Panc1 (cell line): Measurements from ENCODE around the gene NR6A1. TPM values are rescaled to one million over a fixed set of nuclear protein-coding genes. Genes with fewer than 3 reads are reported as not detected.

Experiments used
- ATAC-seq: fragments of 200-7000 bp; cut with Tn5 transposase; 2 replicates; pipeline ENCODE4 v1.9.1; 2020; ENCODE audit warnings: mild to moderate bottlenecking, moderate library complexity
- BruUV-seq: library from RNA; stranded (reverse); fragments of 400-500 nt; replicated peaks from 2 replicates; lab custom pipeline; 2021; lab: Mats Ljungman, UMichigan
- CTCF ChIA-PET: fragments of 300-600 bp; sonication (Branson Sonifier 250); formaldehyde crosslinking; loops from one replicate; lab custom pipeline; 2022; ENCODE audit warnings: antibody characterized with exemption; lab: Charles Lee
- POLR2A ChIA-PET: fragments of 300-600 bp; sonication (Branson Sonifier 250); formaldehyde crosslinking; loops from one replicate; lab custom pipeline; 2022; ENCODE audit warnings: antibody characterized with exemption; lab: Charles Lee
- DNase-seq: peaks from one replicate; pipeline ENCODE4 v3.0.0-alpha.2; 2010; ENCODE audit warnings: low read depth, low spot score
- H3K27ac ChIP-seq: 2 replicates; pipeline ENCODE4 v1.5.1; 2011; ENCODE audit warnings: mild to moderate bottlenecking, low read length, inconsistent platforms
- H3K27me3 ChIP-seq: fragments of 200-500 bp; sonication (Bioruptor generic); 2 replicates; pipeline ENCODE4 v1.6.0; 2014; ENCODE audit warnings: low read length, inconsistent platforms; ENCODE audit not compliant: control insufficient read depth, insufficient read depth
- H3K36me3 ChIP-seq: fragments of 200-500 bp; sonication (Bioruptor generic); 2 replicates; pipeline ENCODE4 v1.5.1; 2014; ENCODE audit warnings: inconsistent platforms, mild to moderate bottlenecking, low read length, moderate library complexity; ENCODE audit not compliant: control insufficient read depth, insufficient read depth
- H3K4me1 ChIP-seq: 2 replicates; pipeline ENCODE4 v1.5.1; 2011; ENCODE audit warnings: inconsistent platforms, mild to moderate bottlenecking, low read length, moderate library complexity; ENCODE audit not compliant: control insufficient read depth, insufficient read depth
- H3K4me3 ChIP-seq, 2 experiments: 2 replicates each; pipeline ENCODE4 v1.5.1; 2011 to 2012; ENCODE audit warnings: low read depth in 2 of 2, low read length in 2 of 2, mild to moderate bottlenecking in 2 of 2, inconsistent platforms in 1 of 2, moderate library complexity in 1 of 2
- H3K9me3 ChIP-seq: fragments of 200-500 bp; sonication (Bioruptor generic); 2 replicates; pipeline ENCODE4 v1.5.1; 2014; ENCODE audit warnings: low read depth, mild to moderate bottlenecking, inconsistent platforms, low read length, moderate library complexity; ENCODE audit not compliant: control insufficient read depth, insufficient read depth
- POLR2AphosphoS5 ChIP-seq: IDR thresholded peaks from 2 replicates; pipeline ENCODE4 v1.6.1; 2012; ENCODE audit warnings: mild to moderate bottlenecking, low read depth, low read length, moderate library complexity
- SIN3A ChIP-seq: IDR thresholded peaks from 2 replicates; pipeline ENCODE4 v1.6.1; 2012; ENCODE audit warnings: low read depth, mild to moderate bottlenecking, low read length, moderate library complexity, borderline replicate concordance; ENCODE audit not compliant: insufficient read depth
- TCF7L2 ChIP-seq: IDR thresholded peaks from 2 replicates; pipeline ENCODE4 v1.6.1; 2011; ENCODE audit warnings: mild to moderate bottlenecking, low read depth, low read length, inconsistent platforms
- in situ Hi-C: cut with HindIII; loops from 2 replicates; pipeline ENCODE4 v1.10.0; 2016; ENCODE audit warnings: low sequenced_read_pairs, low pct_unique_long_range_greater_than_20kb
- intact Hi-C: fragments of 100-400 bp; cut with micrococcal nuclease; formaldehyde crosslinking; loops from one replicate; pipeline ENCODE4 v1.10.0; 2022; ENCODE audit not compliant: unreplicated experiment
- total RNA-seq: library from RNA; stranded (reverse); gene quantifications from one replicate; pipeline ENCODE4 v1.2.1, GENCODE V29; 2021; ENCODE audit not compliant: unreplicated experiment
- TF ChIP-seq, protein P1 (sequence below): fragments of 450-650 bp; IDR thresholded peaks from 2 replicates; pipeline ENCODE4 v1.5.1; 2017; ENCODE audit warnings: mild to moderate bottlenecking
- TF ChIP-seq, protein P2 (sequence below), 2 experiments: IDR thresholded peaks; 2 replicates each; pipeline ENCODE4 v1.6.1; 2011 to 2012; ENCODE audit warnings: low read depth in 2 of 2, control low read depth in 1 of 2, low read length in 1 of 2, mild to moderate bottlenecking in 1 of 2, moderate library complexity in 1 of 2; ENCODE audit not compliant: insufficient read depth in 1 of 2

The NR6A1 gene
- total RNA-seq, 1 experiment from 2014 or later: 7.6 TPM

DNA sequence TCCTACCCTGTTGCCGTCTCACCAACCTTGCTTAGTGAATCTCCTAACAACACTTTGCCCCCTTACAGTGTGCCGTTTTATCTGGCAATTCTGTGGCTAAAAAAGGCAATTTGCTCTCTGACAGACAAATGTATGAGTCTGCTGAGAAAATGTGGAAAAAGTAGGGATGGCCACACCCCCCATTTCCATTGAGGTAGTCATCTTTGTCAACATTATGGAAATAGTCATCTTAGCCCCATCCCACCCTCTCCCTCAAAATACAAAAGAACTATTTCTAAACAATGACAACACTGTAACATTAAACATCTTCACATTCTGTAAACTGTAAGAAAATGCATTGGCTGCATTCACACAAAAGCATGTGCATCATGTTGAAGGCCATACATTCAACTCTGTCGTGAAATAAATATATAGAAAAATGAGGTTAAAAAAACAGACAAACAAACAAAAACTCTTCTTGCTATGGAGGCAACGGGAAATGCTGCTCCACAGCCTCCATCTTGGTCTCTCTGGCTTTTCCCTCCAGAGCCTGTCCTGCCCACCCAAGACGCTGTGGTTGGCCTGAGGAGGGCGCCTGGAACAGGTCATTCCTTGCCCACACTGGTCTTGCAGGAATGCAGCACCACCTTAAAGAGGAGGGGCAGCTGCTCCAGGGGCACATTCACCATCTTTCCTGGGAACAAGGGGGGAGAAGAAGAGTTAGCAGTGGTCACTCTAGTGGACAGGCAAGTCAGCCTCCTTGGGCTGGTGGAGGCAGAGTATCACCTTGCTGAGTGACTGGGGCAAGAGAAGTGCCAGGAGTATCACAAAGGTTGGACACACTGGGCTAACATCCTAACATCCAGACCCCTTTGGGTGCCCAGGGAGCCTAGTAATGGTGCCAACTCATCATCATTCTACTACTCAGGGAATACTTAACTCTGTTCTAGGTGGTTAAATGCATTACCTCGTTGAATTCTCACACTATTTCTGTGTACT, 248.7 kb downstream of the NR6A1 start:
- no peak for DNase-seq
- TF ChIP-seq POLR2AphosphoS5 (no peak), TCF7L2 (no peak), SIN3A (no peak)
- TF ChIP-seq, protein P1, sequence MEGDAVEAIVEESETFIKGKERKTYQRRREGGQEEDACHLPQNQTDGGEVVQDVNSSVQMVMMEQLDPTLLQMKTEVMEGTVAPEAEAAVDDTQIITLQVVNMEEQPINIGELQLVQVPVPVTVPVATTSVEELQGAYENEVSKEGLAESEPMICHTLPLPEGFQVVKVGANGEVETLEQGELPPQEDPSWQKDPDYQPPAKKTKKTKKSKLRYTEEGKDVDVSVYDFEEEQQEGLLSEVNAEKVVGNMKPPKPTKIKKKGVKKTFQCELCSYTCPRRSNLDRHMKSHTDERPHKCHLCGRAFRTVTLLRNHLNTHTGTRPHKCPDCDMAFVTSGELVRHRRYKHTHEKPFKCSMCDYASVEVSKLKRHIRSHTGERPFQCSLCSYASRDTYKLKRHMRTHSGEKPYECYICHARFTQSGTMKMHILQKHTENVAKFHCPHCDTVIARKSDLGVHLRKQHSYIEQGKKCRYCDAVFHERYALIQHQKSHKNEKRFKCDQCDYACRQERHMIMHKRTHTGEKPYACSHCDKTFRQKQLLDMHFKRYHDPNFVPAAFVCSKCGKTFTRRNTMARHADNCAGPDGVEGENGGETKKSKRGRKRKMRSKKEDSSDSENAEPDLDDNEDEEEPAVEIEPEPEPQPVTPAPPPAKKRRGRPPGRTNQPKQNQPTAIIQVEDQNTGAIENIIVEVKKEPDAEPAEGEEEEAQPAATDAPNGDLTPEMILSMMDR: no peak
- TF ChIP-seq, protein P2, sequence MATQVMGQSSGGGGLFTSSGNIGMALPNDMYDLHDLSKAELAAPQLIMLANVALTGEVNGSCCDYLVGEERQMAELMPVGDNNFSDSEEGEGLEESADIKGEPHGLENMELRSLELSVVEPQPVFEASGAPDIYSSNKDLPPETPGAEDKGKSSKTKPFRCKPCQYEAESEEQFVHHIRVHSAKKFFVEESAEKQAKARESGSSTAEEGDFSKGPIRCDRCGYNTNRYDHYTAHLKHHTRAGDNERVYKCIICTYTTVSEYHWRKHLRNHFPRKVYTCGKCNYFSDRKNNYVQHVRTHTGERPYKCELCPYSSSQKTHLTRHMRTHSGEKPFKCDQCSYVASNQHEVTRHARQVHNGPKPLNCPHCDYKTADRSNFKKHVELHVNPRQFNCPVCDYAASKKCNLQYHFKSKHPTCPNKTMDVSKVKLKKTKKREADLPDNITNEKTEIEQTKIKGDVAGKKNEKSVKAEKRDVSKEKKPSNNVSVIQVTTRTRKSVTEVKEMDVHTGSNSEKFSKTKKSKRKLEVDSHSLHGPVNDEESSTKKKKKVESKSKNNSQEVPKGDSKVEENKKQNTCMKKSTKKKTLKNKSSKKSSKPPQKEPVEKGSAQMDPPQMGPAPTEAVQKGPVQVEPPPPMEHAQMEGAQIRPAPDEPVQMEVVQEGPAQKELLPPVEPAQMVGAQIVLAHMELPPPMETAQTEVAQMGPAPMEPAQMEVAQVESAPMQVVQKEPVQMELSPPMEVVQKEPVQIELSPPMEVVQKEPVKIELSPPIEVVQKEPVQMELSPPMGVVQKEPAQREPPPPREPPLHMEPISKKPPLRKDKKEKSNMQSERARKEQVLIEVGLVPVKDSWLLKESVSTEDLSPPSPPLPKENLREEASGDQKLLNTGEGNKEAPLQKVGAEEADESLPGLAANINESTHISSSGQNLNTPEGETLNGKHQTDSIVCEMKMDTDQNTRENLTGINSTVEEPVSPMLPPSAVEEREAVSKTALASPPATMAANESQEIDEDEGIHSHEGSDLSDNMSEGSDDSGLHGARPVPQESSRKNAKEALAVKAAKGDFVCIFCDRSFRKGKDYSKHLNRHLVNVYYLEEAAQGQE (IDR thresholded peaks at IDR 0.05; ENCODE audit: insufficient read depth in 1 of 2, low read depth in 2 of 2, low read length in 1 of 2): no peak
- no TSS peak for BruUV-seq
- Histone ChIP-seq H3K27ac (no peak overlapping the region), H3K4me3 (no peak overlapping the region), H3K27me3 (no peaks in the 10 kb centered on the region), H3K36me3 (no peaks in the 10 kb centered on the region), H3K4me1 (no peaks in the 10 kb centered on the region), H3K9me3 (no peaks in the 10 kb centered on the region)
- CTCF ChIA-PET: interaction anchor here (1.0 kb wide), 1 partner anchor 14 kb away, joined by 10 read pairs; no protein-coding TSS in a partner anchor
- intact Hi-C loops (no loop called here), in situ Hi-C loops (no loop called here)
- no peak for ATAC-seq
- POLR2A ChIA-PET: interaction anchor here (0.7 kb wide), 1 partner anchor 104 kb away, joined by 6 read pairs; no protein-coding TSS in a partner anchor

DNA sequence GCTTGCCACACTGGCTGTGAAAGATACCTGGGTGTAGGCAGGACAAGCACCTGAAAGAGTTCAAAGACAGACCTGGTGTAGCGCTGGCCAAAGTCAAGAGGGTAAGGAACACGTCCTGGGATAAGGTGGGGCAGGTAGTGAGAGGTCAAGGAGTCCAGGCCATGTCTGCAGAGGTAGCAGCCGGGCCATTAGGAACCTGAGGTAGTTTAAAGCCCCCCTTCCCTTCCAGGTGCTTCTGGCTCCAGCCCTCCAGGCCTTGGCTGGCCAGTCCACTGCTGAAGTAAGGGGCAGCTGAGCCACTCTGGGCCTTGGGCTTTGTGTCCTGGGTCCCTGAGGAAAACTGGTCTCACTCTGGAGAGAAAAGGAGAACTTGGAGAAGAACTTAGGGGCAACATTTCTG, 250.0 kb downstream of the NR6A1 start:
- CTCF ChIA-PET: no interaction called here
- no peaks in the 10 kb centered on the region for H3K36me3 ChIP-seq
- intact Hi-C loops (no loop called here), in situ Hi-C loops (no loop called here)
- no peak overlapping the region for H3K27ac ChIP-seq
- no peaks in the 10 kb centered on the region for H3K27me3 ChIP-seq
- H3K4me3 ChIP-seq: no peak overlapping the region
- ATAC-seq: no peak
- BruUV-seq: no TSS peak
- DNase-seq: no peak
- no peaks in the 10 kb centered on the region for H3K9me3 ChIP-seq
- POLR2A ChIA-PET: no interaction called here
- H3K4me1 ChIP-seq: no peaks in the 10 kb centered on the region
- TF ChIP-seq, protein P2 (IDR thresholded peaks at IDR 0.05; ENCODE audit: insufficient read depth in 1 of 2, low read depth in 2 of 2, low read length in 1 of 2): no peak
- TF ChIP-seq, protein P1: no peak
- TF ChIP-seq TCF7L2: no peak
- TF ChIP-seq SIN3A: no peak
- TF ChIP-seq POLR2AphosphoS5: no peak
